Liver (tissue), 9 donors: Measurements from ENCODE around the gene LPP. TPM values are rescaled to one million over a fixed set of nuclear protein-coding genes. Genes with fewer than 3 reads are reported as not detected.

Source experiments
- DNase-seq: peaks from one replicate; pipeline ENCODE4 v3.0.0-alpha.2; 2017; ENCODE audit warnings: low spot score
- H3K27ac ChIP-seq, 2 donors: one replicate each; pipeline ENCODE4 v1.7.0; 2013; ENCODE audit warnings: inconsistent platforms in 2 of 2, low read length in 2 of 2, control low read depth in 1 of 2, low read depth in 1 of 2, mild to moderate bottlenecking in 1 of 2
- H3K27me3 ChIP-seq, 4 donors: one replicate each; pipeline versions ENCODE4 v1.6.1 to v1.7.0; 2013; ENCODE audit warnings: low read length in 3 of 4, inconsistent platforms in 1 of 4, mild to moderate bottlenecking in 1 of 4, moderate library complexity in 1 of 4; ENCODE audit not compliant: control insufficient read depth in 4 of 4, insufficient read depth in 4 of 4
- H3K36me3 ChIP-seq, 4 donors: one replicate each; pipeline versions ENCODE4 v1.6.1 to v1.7.0; 2013; ENCODE audit warnings: low read length in 3 of 4, mild to moderate bottlenecking in 3 of 4, low read depth in 1 of 4, moderate library complexity in 1 of 4; ENCODE audit not compliant: control insufficient read depth in 4 of 4, insufficient read depth in 3 of 4
- H3K4me1 ChIP-seq, 4 donors: one replicate each; pipeline versions ENCODE4 v1.6.1 to v1.7.0; 2013; ENCODE audit warnings: low read length in 3 of 4, mild to moderate bottlenecking in 3 of 4, moderate library complexity in 1 of 4; ENCODE audit not compliant: control insufficient read depth in 4 of 4, insufficient read depth in 4 of 4
- H3K4me3 ChIP-seq, 3 donors: one replicate each; pipeline versions ENCODE4 v1.6.1 to v1.7.0; 2013; ENCODE audit warnings: low read length in 3 of 3, control low read depth in 1 of 3, low read depth in 1 of 3, mild to moderate bottlenecking in 1 of 3
- H3K9ac ChIP-seq, 2 donors: one replicate each; pipeline ENCODE4 v1.7.0; 2013; ENCODE audit warnings: low read length in 2 of 2, mild to moderate bottlenecking in 2 of 2, moderate library complexity in 2 of 2, control low read depth in 1 of 2, low read depth in 1 of 2
- H3K9me3 ChIP-seq, 4 donors: one replicate each; pipeline versions ENCODE4 v1.6.1 to v1.7.0; 2013; ENCODE audit warnings: low read length in 3 of 4; ENCODE audit not compliant: control insufficient read depth in 4 of 4
- EGR1 ChIP-seq, 2 donors: IDR thresholded peaks; 2 replicates each; pipeline ENCODE4 v1.6.1; 2016 to 2018; ENCODE audit warnings: antibody characterized with exemption in 2 of 2, low read depth in 2 of 2
- FOXA1 ChIP-seq: IDR thresholded peaks from 2 replicates; pipeline ENCODE4 v1.6.1; 2016; ENCODE audit warnings: antibody characterized with exemption
- GABPA ChIP-seq, 2 donors: IDR thresholded peaks in 1 of 2; conservative IDR thresholded peaks in 1 of 2; 2 replicates each; pipeline ENCODE4 v1.6.1; 2016; ENCODE audit warnings: antibody characterized with exemption in 2 of 2, mild to moderate bottlenecking in 1 of 2, moderate library complexity in 1 of 2
- JUND ChIP-seq, 2 donors: IDR thresholded peaks; 2 replicates each; pipeline ENCODE4 v1.6.1; 2016; ENCODE audit warnings: antibody characterized with exemption in 2 of 2
- NR2F2 ChIP-seq: IDR thresholded peaks from 2 replicates; pipeline ENCODE4 v1.6.1; 2016; ENCODE audit warnings: antibody characterized with exemption
- RXRA ChIP-seq, 2 donors: IDR thresholded peaks; 2 replicates each; pipeline ENCODE4 v1.6.1; 2017 to 2018; ENCODE audit warnings: antibody characterized with exemption in 2 of 2, mild to moderate bottlenecking in 1 of 2
- SP1 ChIP-seq: IDR thresholded peaks from 2 replicates; pipeline ENCODE4 v1.6.1; 2018; ENCODE audit warnings: antibody characterized with exemption, mild to moderate bottlenecking
- YY1 ChIP-seq: IDR thresholded peaks from 2 replicates; pipeline ENCODE4 v1.6.1; 2016; ENCODE audit warnings: antibody characterized with exemption, mild to moderate bottlenecking
- ZBTB33 ChIP-seq: IDR thresholded peaks from 2 replicates; pipeline ENCODE4 v1.6.1; 2016; ENCODE audit warnings: antibody characterized with exemption
- WGBS: extraction: QIAGEN DNeasy Blood & Tissue Kit; methylation state at CpG from one replicate; pipeline ENCODE4 v1.1.7; 2013; 5-methylcytosine and 5-hydroxymethylcytosine counted together
- polyA plus RNA-seq, 2 donors: library from polyadenylated mRNA; stranded (reverse) in 1 of 2; unstranded in 1 of 2; fragments of 200-250 nt in 1 of 2; fragments of >200 nt in 1 of 2; fragmentation: Nextera tagmentation in 1 of 2; extraction: Ambion mirVana in 1 of 2; gene quantifications; one replicate each; pipeline versions ENCODE4 v1.2.1 to v1.2.3, GENCODE V29; 2013 to 2015
- total RNA-seq, 2 donors: library from RNA; depleted of rRNA; stranded (reverse); fragments of >200 nt; gene quantifications; one replicate each; pipeline ENCODE4 v1.2.3, GENCODE V29; 2014
- TF ChIP-seq, protein P1 (sequence below): IDR thresholded peaks from 2 replicates; pipeline ENCODE4 v1.6.1; 2016; ENCODE audit warnings: antibody characterized with exemption
- TF ChIP-seq, protein P2 (sequence below): IDR thresholded peaks from 2 replicates; pipeline ENCODE4 v1.6.1; 2016; ENCODE audit warnings: antibody characterized with exemption, mild to moderate bottlenecking
- donor health status: healthy.
- donor health status: healthy.
- donor health status: healthy.
- donor health status: healthy.
- donor health status: healthy.

Gene LPP
- total and polyA plus RNA-seq, 4 donors: 3.3 to 53.7 (median 28.2) TPM

DNA sequence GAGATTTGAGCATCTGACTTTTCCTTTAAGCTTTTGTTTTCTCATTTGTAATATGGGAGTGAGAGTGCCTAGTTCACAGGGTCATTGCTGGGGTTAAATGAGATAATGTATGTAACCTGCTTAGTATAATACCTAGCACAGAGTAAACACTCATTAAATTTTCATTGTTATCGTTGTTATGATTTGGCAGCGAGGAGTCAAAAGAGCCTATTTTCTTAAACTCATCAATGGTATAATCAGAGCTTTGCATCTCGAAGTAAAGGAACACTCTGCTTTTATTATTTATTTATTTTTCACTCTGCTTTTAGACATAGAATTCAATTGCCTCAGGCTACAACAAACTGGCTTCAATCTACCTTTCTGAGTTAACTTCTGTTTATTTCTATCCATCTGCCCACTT is 52.8 kb downstream of the LPP start:
- 74% methylated on average over 3 of the region's 3 CpGs for WGBS
- H3K9me3 ChIP-seq: no peaks in the 10 kb centered on the region
- no peaks in the 10 kb centered on the region for H3K27me3 ChIP-seq
- peak overlapping the region; percentile 49 to 63 for H3K27ac ChIP-seq
- H3K9ac ChIP-seq: no peak overlapping the region
- no peak overlapping the region for H3K4me3 ChIP-seq
- peaks cover 0 to 5% (median 2%) of the 10 kb centered on the region in 4 donors for H3K36me3 ChIP-seq
- TF ChIP-seq EGR1 (IDR thresholded peaks at IDR 0.05; ENCODE audit: low read depth in 2 of 2) (no peak), YY1 (no peak), RXRA (IDR thresholded peaks at IDR 0.05) (no peak), NR2F2 (no peak), ZBTB33 (no peak), SP1 (no peak)
- H3K4me1 ChIP-seq: peaks cover 0 to 22% (median 16%) of the 10 kb centered on the region in 4 donors
- DNase-seq: no peak

DNA sequence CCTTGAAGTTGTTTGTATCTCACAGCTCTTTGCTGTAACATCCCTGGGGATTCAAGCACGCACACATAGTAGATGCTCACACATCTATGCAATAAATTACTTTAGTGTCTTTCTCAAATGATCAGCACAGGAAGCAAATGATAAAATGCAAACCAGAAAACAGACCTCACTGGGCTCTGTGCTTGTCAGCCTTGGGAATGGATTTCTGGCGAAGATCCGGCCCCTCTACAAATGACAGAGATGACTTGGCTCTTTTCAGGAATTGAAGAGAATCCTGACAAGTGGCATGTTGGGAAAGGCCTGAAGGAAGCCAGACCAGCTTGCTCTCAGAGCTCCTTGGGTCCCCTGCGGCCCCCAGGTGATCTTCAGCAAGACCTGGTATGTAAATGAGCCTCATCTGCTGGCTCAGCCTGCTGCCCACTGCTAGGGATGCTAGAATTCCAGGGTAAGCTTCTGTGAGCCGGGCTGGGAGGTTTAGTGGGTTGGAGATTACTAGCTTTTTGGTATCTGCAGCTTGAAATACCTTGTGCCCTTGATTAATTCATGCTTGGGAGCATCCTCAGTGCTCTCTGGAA is 54.1 kb downstream of the LPP start:
- H3K4me1 ChIP-seq: peaks cover 4 to 25% (median 17%) of the 10 kb centered on the region in 4 donors
- H3K27ac ChIP-seq: no peak overlapping the region
- no peak overlapping the region for H3K4me3 ChIP-seq
- TF ChIP-seq JUND (IDR thresholded peaks at IDR 0.05): no peak
- no peak for TF ChIP-seq EGR1 (IDR thresholded peaks at IDR 0.05; ENCODE audit: low read depth in 2 of 2)
- TF ChIP-seq FOXA1: no peak
- no peaks in the 10 kb centered on the region for H3K9me3 ChIP-seq
- 91% methylated on average over 5 of the region's 5 CpGs for WGBS
- H3K9ac ChIP-seq: no peak overlapping the region
- H3K27me3 ChIP-seq: no peaks in the 10 kb centered on the region
- H3K36me3 ChIP-seq: peaks cover 0 to 5% (median 2%) of the 10 kb centered on the region in 4 donors
- no peak for DNase-seq

DNA sequence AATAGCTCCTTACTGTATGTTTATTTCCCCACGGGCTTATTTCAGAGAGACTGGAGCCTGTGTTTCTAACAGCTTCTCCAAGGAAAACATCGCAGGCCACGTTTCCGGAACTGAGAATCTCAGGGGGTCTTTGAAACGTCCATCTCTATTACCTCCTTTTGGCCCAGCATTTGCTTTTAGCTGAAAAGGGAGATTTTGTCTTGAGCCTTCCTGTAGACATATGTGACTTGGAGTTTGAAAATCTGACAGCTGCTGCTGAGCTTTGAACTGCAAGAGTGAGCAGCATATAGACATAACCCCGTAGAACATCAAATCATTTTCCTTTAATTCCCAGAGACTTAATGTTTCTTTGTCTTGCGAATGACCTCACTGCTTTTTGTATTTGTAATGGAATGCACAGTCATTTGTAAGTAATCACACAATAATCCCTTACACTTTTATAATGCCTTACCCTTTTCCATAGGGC is 54.6 kb downstream of the LPP start:
- Histone ChIP-seq H3K4me3 (no peak overlapping the region), H3K27me3 (no peaks in the 10 kb centered on the region), H3K36me3 (peaks cover 0 to 5% (median 2%) of the 10 kb centered on the region in 4 donors), H3K4me1 (peaks cover 4 to 31% (median 17%) of the 10 kb centered on the region in 4 donors), H3K9me3 (no peaks in the 10 kb centered on the region), H3K9ac (no peak overlapping the region), H3K27ac (no peak overlapping the region)
- DNase-seq: no peak
- 92% methylated on average over 7 of the region's 7 CpGs for WGBS
- TF ChIP-seq, protein P1, sequence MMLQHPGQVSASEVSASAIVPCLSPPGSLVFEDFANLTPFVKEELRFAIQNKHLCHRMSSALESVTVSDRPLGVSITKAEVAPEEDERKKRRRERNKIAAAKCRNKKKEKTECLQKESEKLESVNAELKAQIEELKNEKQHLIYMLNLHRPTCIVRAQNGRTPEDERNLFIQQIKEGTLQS: no peak
- TF ChIP-seq GABPA (IDR thresholded peaks at IDR 0.05 in 1 of 2, conservative IDR thresholded peaks at IDR 0.05 in 1 of 2) (no peak), RXRA (IDR thresholded peaks at IDR 0.05) (no peak)
- TF ChIP-seq, protein P2, sequence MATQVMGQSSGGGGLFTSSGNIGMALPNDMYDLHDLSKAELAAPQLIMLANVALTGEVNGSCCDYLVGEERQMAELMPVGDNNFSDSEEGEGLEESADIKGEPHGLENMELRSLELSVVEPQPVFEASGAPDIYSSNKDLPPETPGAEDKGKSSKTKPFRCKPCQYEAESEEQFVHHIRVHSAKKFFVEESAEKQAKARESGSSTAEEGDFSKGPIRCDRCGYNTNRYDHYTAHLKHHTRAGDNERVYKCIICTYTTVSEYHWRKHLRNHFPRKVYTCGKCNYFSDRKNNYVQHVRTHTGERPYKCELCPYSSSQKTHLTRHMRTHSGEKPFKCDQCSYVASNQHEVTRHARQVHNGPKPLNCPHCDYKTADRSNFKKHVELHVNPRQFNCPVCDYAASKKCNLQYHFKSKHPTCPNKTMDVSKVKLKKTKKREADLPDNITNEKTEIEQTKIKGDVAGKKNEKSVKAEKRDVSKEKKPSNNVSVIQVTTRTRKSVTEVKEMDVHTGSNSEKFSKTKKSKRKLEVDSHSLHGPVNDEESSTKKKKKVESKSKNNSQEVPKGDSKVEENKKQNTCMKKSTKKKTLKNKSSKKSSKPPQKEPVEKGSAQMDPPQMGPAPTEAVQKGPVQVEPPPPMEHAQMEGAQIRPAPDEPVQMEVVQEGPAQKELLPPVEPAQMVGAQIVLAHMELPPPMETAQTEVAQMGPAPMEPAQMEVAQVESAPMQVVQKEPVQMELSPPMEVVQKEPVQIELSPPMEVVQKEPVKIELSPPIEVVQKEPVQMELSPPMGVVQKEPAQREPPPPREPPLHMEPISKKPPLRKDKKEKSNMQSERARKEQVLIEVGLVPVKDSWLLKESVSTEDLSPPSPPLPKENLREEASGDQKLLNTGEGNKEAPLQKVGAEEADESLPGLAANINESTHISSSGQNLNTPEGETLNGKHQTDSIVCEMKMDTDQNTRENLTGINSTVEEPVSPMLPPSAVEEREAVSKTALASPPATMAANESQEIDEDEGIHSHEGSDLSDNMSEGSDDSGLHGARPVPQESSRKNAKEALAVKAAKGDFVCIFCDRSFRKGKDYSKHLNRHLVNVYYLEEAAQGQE: no peak
